ENCODE results near the gene BICDL1.

The BICDL1 gene

DNA sequence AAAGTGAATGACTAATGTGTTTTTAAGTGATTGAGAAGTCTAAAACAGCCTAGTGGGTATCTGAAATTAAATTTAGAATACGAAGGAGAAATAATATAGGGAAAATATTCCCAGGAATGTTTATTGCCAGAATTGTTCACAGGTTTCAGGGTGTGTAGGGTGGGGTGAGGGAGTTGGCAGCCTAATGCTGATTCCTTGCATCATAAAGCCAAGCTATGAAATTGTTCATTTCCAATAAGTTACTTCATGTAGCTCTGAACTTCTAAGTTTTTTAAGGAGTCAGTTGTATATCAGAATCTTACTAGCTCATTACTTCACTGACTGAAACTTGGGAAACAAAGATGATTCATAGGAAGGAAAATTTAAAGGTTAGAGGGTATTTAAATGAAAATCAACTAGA lies 71.2 kb downstream of the BICDL1 start:
- no peaks in the 10 kb centered on the region for H3K4me1 ChIP-seq (ENCODE audit: insufficient read depth, low read length)
- no peak overlapping the region for H3K4me3 ChIP-seq (ENCODE audit: low read depth in 1 of 2, low read length in 2 of 2)
- no peak overlapping the region for H3K9ac ChIP-seq (ENCODE audit: low read length)
- peaks cover 4 to 6% of the 10 kb centered on the region in 2 donors for H3K27me3 ChIP-seq (ENCODE audit: control insufficient read depth in 1 of 2, insufficient read depth in 2 of 2, low read length in 2 of 2)
- H3K27ac ChIP-seq (ENCODE audit: low read depth, low read length) = no peak overlapping the region
- H3K36me3 ChIP-seq (ENCODE audit: insufficient read depth, low read length) = no peaks in the 10 kb centered on the region
- no peaks in the 10 kb centered on the region for H3K9me3 ChIP-seq (ENCODE audit: low read length)

GRCh38 chr12:120060717-120061116 lies 71.7 kb downstream of the BICDL1 start:
- H3K4me3 ChIP-seq (ENCODE audit: low read depth in 1 of 2, low read length in 2 of 2) = no peak overlapping the region
- H3K27me3 ChIP-seq (ENCODE audit: control insufficient read depth in 1 of 2, insufficient read depth in 2 of 2, low read length in 2 of 2) = peaks cover 4 to 6% of the 10 kb centered on the region in 2 donors
- no peak overlapping the region for H3K9ac ChIP-seq (ENCODE audit: low read length)
- no peaks in the 10 kb centered on the region for H3K9me3 ChIP-seq (ENCODE audit: low read length)
- H3K27ac ChIP-seq (ENCODE audit: low read depth, low read length) = no peak overlapping the region
- H3K36me3 ChIP-seq (ENCODE audit: insufficient read depth, low read length) = no peaks in the 10 kb centered on the region
- H3K4me1 ChIP-seq (ENCODE audit: insufficient read depth, low read length) = no peaks in the 10 kb centered on the region

- H3K9ac ChIP-seq (ENCODE audit: low read length) = no peak overlapping the region
- peaks cover 4 to 6% of the 10 kb centered on the region in 2 donors for H3K27me3 ChIP-seq (ENCODE audit: control insufficient read depth in 1 of 2, insufficient read depth in 2 of 2, low read length in 2 of 2)
- no peaks in the 10 kb centered on the region for H3K9me3 ChIP-seq (ENCODE audit: low read length)
- H3K27ac ChIP-seq (ENCODE audit: low read depth, low read length) = no peak overlapping the region
- no peaks in the 10 kb centered on the region for H3K36me3 ChIP-seq (ENCODE audit: insufficient read depth, low read length)
- H3K4me3 ChIP-seq (ENCODE audit: low read depth in 1 of 2, low read length in 2 of 2) = no peak overlapping the region
- no peaks in the 10 kb centered on the region for H3K4me1 ChIP-seq (ENCODE audit: insufficient read depth, low read length)
These were observed 72.7 kb downstream of the BICDL1 start for GRCh38 chr12:120061575-120062214.

GRCh38 chr12:120062976-120063579 lies 74.0 kb downstream of the BICDL1 start:
- H3K4me3 ChIP-seq (ENCODE audit: low read depth in 1 of 2, low read length in 2 of 2) = no peak overlapping the region
- no peaks in the 10 kb centered on the region for H3K36me3 ChIP-seq (ENCODE audit: insufficient read depth, low read length)
- H3K9me3 ChIP-seq (ENCODE audit: low read length) = no peaks in the 10 kb centered on the region
- no peak overlapping the region for H3K9ac ChIP-seq (ENCODE audit: low read length)
- peaks cover 4 to 6% of the 10 kb centered on the region in 2 donors for H3K27me3 ChIP-seq (ENCODE audit: control insufficient read depth in 1 of 2, insufficient read depth in 2 of 2, low read length in 2 of 2)
- H3K27ac ChIP-seq (ENCODE audit: low read depth, low read length) = no peak overlapping the region
- no peaks in the 10 kb centered on the region for H3K4me1 ChIP-seq (ENCODE audit: insufficient read depth, low read length)

DNA sequence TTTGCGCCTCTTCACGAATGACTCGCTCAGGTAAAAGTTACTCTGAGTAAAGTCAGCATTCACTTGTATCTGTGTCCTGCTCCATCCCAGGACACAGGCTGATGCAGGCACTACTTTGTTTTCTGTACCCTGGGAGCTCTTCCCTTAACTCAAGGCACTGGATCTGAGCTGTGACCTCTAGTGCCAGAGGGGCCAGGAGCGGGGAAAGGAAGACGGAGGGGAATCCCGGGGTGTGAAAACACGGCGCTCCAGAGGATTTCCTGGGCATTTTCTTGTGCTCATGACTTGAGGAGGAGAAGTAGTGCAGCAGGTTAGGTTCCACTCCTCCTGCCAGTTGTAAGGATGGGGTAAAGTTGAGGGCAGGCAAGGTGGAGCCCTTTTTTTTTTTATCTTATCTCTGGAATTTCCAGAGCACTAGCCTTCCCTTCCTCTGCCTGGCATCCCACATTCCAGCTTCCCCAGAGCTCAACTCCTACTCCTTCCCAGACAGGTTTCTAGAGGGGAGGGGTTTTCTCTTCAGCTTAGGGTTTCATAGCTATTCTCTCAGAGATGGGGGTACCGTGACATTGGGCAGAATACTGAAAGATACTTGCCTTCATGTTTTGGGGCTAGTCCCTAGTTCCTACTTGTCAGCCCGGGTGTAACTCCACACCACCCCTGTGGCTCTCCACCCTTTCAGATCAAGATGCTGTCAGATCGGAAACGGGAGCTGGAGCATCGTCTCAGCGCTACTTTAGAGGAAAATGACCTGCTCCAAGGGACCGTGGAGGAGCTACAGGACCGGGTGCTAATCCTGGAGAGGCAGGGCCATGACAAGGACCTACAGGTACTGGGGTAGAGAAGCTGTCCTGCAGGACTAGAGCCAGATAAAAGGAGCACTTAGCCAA lies 75.3 kb downstream of the BICDL1 start:
- Histone ChIP-seq H3K27ac (ENCODE audit: low read depth, low read length) (no peak overlapping the region), H3K9ac (ENCODE audit: low read length) (no peak overlapping the region), H3K4me1 (ENCODE audit: insufficient read depth, low read length) (no peaks in the 10 kb centered on the region)

DNA sequence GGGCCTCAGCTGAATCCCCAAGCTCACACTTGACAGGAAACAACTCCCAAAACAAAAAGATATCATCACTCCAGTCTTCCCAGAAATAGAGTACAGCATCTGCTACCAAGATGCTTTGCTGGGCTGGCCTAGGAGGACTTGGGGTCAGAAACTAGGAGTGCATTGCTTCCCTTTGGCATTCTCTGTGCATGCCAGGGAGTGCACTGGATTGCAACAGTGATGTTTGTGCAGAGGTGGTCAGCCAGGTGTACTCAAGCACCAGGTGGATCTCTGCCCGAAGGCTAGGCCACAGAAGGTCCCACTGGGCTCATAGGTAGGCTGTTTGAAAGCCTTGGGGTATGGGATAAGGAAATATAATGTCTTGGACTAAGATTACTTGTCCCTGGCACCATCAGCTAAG lies 76.4 kb downstream of the BICDL1 start:
- Histone ChIP-seq H3K9ac (ENCODE audit: low read length) (no peak overlapping the region), H3K27ac (ENCODE audit: low read depth, low read length) (no peak overlapping the region), H3K4me1 (ENCODE audit: insufficient read depth, low read length) (no peaks in the 10 kb centered on the region), H3K4me3 (ENCODE audit: low read depth in 1 of 2, low read length in 2 of 2) (no peak overlapping the region), H3K36me3 (ENCODE audit: insufficient read depth, low read length) (no peaks in the 10 kb centered on the region), H3K27me3 (ENCODE audit: control insufficient read depth in 1 of 2, insufficient read depth in 2 of 2, low read length in 2 of 2) (peaks cover 4 to 6% of the 10 kb centered on the region in 2 donors), H3K9me3 (ENCODE audit: low read length) (no peaks in the 10 kb centered on the region)

More for the DNA sequence above, 75.3 kb downstream of the BICDL1 start:
- Histone ChIP-seq H3K27me3 (ENCODE audit: control insufficient read depth in 1 of 2, insufficient read depth in 2 of 2, low read length in 2 of 2) (peaks cover 4 to 6% of the 10 kb centered on the region in 2 donors), H3K36me3 (ENCODE audit: insufficient read depth, low read length) (no peaks in the 10 kb centered on the region), H3K4me3 (ENCODE audit: low read depth in 1 of 2, low read length in 2 of 2) (no peak overlapping the region), H3K9me3 (ENCODE audit: low read length) (no peaks in the 10 kb centered on the region)

DNA sequence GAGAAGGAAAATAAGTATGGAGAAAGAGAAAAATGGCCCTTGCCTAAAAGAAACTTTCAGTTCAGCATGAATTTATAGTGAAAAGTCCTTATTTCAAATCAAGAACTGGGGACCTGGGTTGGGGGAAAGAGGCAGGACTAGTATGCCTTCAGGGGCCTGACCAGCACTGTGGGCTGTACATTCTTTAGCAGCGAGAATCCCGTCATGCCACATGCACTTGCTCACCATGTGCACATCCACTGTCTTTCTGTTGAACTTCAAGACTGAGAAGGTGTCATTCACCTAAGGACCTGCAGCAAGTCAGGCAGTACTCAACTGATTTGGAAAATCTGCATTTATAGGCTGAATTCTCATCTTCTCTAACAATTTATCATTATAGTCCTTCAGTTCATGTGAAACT lies 77.3 kb downstream of the BICDL1 start:
- Histone ChIP-seq H3K27me3 (ENCODE audit: control insufficient read depth in 1 of 2, insufficient read depth in 2 of 2, low read length in 2 of 2) (no peaks in the 10 kb centered on the region), H3K36me3 (ENCODE audit: insufficient read depth, low read length) (no peaks in the 10 kb centered on the region), H3K27ac (ENCODE audit: low read depth, low read length) (no peak overlapping the region), H3K9me3 (ENCODE audit: low read length) (no peaks in the 10 kb centered on the region), H3K4me1 (ENCODE audit: insufficient read depth, low read length) (no peaks in the 10 kb centered on the region), H3K9ac (ENCODE audit: low read length) (no peak overlapping the region), H3K4me3 (ENCODE audit: low read depth in 1 of 2, low read length in 2 of 2) (no peak overlapping the region)

DNA sequence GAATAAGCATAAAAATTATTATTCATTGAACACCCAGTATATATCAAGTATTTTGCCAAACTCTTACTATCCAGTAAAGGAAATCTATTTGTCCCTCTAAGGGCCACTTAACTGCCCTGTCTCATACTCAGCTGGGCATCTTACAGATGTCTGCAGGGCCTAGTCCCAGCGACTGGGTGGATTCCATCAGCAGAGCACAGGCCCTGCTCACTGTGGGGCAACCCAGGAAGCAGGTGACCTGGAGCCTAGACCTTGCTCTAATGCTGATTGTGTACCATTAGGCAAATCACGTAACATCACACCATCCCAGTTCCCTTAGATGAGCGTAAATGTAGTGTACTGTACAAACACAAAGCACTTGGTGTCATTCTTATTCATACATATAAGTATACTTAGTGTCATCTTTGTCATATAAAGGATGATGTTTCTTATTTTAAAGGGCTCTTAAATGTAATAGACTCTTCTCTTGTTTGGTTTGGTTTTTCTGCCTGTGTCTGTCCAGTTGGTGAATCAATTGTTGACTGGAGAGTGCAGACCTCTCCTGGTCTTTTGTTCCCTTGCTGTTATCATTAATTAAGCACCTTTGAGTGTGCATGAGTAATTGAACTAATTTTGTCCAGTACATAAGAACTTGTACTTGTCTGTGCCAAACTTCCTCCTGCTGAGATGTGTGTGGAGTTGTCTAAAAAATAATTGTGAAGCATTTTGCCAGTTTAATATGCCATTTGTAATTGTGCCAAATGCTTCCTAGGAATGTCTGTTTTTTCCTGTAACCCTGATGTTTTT lies 78.2 kb downstream of the BICDL1 start:
- Histone ChIP-seq H3K36me3 (ENCODE audit: insufficient read depth, low read length) (no peaks in the 10 kb centered on the region), H3K9me3 (ENCODE audit: low read length) (no peaks in the 10 kb centered on the region), H3K4me3 (ENCODE audit: low read depth in 1 of 2, low read length in 2 of 2) (no peak overlapping the region), H3K27ac (ENCODE audit: low read depth, low read length) (no peak overlapping the region), H3K27me3 (ENCODE audit: control insufficient read depth in 1 of 2, insufficient read depth in 2 of 2, low read length in 2 of 2) (no peaks in the 10 kb centered on the region), H3K4me1 (ENCODE audit: insufficient read depth, low read length) (no peaks in the 10 kb centered on the region), H3K9ac (ENCODE audit: low read length) (no peak overlapping the region)

DNA sequence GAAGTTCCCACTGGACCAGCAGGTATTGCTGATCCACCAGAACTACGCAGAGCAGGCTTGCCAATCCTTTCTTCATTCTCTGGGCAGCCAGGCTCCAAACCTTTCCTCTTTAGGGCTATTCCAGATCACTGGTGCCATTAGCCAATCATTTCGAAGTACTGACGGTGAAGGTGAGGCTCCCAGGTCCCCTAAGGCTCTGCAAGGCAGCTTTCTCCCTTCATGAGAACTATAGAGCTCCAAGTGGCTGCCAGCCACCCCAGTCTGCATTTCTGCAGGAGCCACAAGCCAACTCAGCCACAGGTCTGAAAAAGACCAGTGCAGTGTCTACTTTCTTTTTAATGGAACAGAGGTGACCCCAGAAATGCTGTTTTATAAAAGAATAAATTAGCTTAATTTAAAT lies 78.9 kb downstream of the BICDL1 start:
- no peaks in the 10 kb centered on the region for H3K36me3 ChIP-seq (ENCODE audit: insufficient read depth, low read length)
- no peaks in the 10 kb centered on the region for H3K4me1 ChIP-seq (ENCODE audit: insufficient read depth, low read length)
- H3K9me3 ChIP-seq (ENCODE audit: low read length) = no peaks in the 10 kb centered on the region
- H3K9ac ChIP-seq (ENCODE audit: low read length) = no peak overlapping the region
- no peak overlapping the region for H3K27ac ChIP-seq (ENCODE audit: low read depth, low read length)
- H3K4me3 ChIP-seq (ENCODE audit: low read depth in 1 of 2, low read length in 2 of 2) = no peak overlapping the region
- no peaks in the 10 kb centered on the region for H3K27me3 ChIP-seq (ENCODE audit: control insufficient read depth in 1 of 2, insufficient read depth in 2 of 2, low read length in 2 of 2)

DNA sequence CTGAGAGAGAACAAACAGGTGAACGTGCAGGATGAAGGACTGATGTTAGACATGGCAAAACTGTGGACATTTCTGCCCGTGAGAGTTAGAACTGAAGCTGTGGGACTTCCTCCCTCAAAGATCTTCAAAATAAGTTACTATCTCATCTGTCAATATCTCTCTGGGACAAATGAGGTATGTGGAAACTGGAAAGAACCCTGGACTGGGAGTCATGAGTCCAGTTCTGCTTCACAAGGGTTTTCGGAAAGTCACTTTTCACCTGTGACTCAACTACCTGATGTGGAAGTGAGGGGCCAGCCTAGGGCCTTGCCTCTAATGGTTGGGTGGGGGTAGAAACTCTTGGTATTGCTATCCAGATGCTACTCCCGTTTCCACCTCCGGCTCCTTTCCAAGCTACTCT lies 80.2 kb downstream of the BICDL1 start:
- Histone ChIP-seq H3K4me3 (ENCODE audit: low read depth in 1 of 2, low read length in 2 of 2) (no peak overlapping the region), H3K27ac (ENCODE audit: low read depth, low read length) (no peak overlapping the region), H3K9ac (ENCODE audit: low read length) (no peak overlapping the region)

DNA sequence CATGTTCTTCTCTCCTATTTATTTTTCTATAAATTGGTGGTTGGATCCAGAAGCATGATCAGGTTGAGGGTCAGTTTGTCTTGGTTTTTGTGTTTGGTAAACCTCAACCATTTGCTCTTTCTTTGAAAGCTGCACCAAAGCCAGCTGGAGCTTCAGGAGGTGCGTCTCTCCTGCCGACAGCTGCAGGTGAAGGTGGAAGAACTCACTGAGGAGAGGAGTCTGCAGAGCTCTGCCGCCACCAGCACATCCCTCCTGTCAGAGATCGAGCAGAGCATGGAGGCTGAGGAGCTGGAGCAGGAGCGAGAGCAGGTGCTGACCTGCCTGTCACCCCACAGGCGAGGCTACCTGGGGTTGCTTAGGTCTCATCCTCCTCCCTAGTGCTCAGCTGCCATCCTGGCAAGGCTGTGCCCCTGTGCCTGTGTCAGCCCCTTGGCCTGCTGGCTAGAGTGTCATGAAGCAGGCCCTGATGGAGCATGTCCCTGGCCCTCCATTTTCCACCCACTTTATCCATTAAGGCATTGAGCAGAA lies 82.5 kb downstream of the BICDL1 start:
- H3K4me1 ChIP-seq (ENCODE audit: insufficient read depth, low read length) = no peaks in the 10 kb centered on the region
- H3K4me3 ChIP-seq (ENCODE audit: low read depth in 1 of 2, low read length in 2 of 2) = no peak overlapping the region
- H3K36me3 ChIP-seq (ENCODE audit: insufficient read depth, low read length) = no peaks in the 10 kb centered on the region
- H3K9me3 ChIP-seq (ENCODE audit: low read length) = no peaks in the 10 kb centered on the region
- H3K27me3 ChIP-seq (ENCODE audit: control insufficient read depth in 1 of 2, insufficient read depth in 2 of 2, low read length in 2 of 2) = no peaks in the 10 kb centered on the region
- H3K9ac ChIP-seq (ENCODE audit: low read length) = no peak overlapping the region
- no peak overlapping the region for H3K27ac ChIP-seq (ENCODE audit: low read depth, low read length)

More for the DNA sequence above, 80.2 kb downstream of the BICDL1 start:
- H3K27me3 ChIP-seq (ENCODE audit: control insufficient read depth in 1 of 2, insufficient read depth in 2 of 2, low read length in 2 of 2) = no peaks in the 10 kb centered on the region
- no peaks in the 10 kb centered on the region for H3K36me3 ChIP-seq (ENCODE audit: insufficient read depth, low read length)
- no peaks in the 10 kb centered on the region for H3K9me3 ChIP-seq (ENCODE audit: low read length)
- no peaks in the 10 kb centered on the region for H3K4me1 ChIP-seq (ENCODE audit: insufficient read depth, low read length)
